Brain microvascular endothelial cell (primary cell): ENCODE data around the gene CKMT1B.
"Not testable (repeated sequence)": the region's sequence is repeated elsewhere in the genome, so short reads cannot be mapped to it uniquely, and the experiment has no call there.

Experiments
- DNase-seq: peaks from one replicate; pipeline ENCODE4 v3.0.0-alpha.2; 2020
- H3K27ac ChIP-seq: fragments of 250-450 bp; sonication (Bioruptor Pico); 2 replicates; pipeline ENCODE4 v1.5.1; 2020; ENCODE audit warnings: mild to moderate bottlenecking, moderate library complexity
- H3K27me3 ChIP-seq: fragments of 250-450 bp; sonication (Bioruptor Pico); replicated peaks from 2 replicates; pipeline ENCODE4 v1.5.1; 2020; ENCODE audit warnings: mild to moderate bottlenecking
- H3K36me3 ChIP-seq: fragments of 250-450 bp; sonication (Bioruptor Pico); replicated peaks from 2 replicates; pipeline ENCODE4 v1.5.1; 2020; ENCODE audit warnings: mild to moderate bottlenecking
- H3K4me3 ChIP-seq: 2 replicates; pipeline ENCODE4 v1.5.1; 2011; ENCODE audit warnings: low read depth, mild to moderate bottlenecking, control low read depth, low read length, moderate library complexity
- in situ Hi-C: cut with HindIII; loops from 2 replicates; pipeline ENCODE4 v1.10.0; 2017; ENCODE audit warnings: low sequenced_read_pairs, low pct_ligation_motif_present
- TF ChIP-seq, protein P1 (sequence below): IDR thresholded peaks from 2 replicates; pipeline ENCODE4 v1.5.1; 2011; ENCODE audit warnings: low read depth, mild to moderate bottlenecking, moderate library complexity, low read length, control low read depth, inconsistent platforms; ENCODE audit errors: missing control alignments

The CKMT1B gene

GRCh38 chr15:43625106-43625505 is 31.3 kb downstream of the CKMT1B start:
- H3K27me3 ChIP-seq, result no peaks in the 10 kb centered on the region
- no peaks in the 10 kb centered on the region for H3K36me3 ChIP-seq
- no peak overlapping the region for H3K27ac ChIP-seq
- in situ Hi-C loops, result no loop called here
- no peak for DNase-seq
- TF ChIP-seq, protein P1, sequence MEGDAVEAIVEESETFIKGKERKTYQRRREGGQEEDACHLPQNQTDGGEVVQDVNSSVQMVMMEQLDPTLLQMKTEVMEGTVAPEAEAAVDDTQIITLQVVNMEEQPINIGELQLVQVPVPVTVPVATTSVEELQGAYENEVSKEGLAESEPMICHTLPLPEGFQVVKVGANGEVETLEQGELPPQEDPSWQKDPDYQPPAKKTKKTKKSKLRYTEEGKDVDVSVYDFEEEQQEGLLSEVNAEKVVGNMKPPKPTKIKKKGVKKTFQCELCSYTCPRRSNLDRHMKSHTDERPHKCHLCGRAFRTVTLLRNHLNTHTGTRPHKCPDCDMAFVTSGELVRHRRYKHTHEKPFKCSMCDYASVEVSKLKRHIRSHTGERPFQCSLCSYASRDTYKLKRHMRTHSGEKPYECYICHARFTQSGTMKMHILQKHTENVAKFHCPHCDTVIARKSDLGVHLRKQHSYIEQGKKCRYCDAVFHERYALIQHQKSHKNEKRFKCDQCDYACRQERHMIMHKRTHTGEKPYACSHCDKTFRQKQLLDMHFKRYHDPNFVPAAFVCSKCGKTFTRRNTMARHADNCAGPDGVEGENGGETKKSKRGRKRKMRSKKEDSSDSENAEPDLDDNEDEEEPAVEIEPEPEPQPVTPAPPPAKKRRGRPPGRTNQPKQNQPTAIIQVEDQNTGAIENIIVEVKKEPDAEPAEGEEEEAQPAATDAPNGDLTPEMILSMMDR, result no peak
- H3K4me3 ChIP-seq, result no peak overlapping the region

- in situ Hi-C loops, DNase-seq, H3K27ac ChIP-seq, H3K36me3 ChIP-seq, H3K4me3 ChIP-seq, H3K27me3 ChIP-seq: not testable (repeated sequence)
Measured at GRCh38 chr15:43626937-43627336, 33.1 kb downstream of the CKMT1B start.

GRCh38 chr15:43638464-43639204 is 44.8 kb downstream of the CKMT1B start:
- H3K36me3 ChIP-seq, in situ Hi-C loops, DNase-seq, H3K27me3 ChIP-seq, H3K4me3 ChIP-seq, H3K27ac ChIP-seq: not testable (repeated sequence)
